ENCODE results near the gene UBE3D. TPM values are rescaled to one million over a fixed set of nuclear protein-coding genes. Genes with fewer than 3 reads are reported as not detected.

The UBE3D gene
- total RNA-seq, 1 donor from 2014 or later, result 7.4 TPM

DNA sequence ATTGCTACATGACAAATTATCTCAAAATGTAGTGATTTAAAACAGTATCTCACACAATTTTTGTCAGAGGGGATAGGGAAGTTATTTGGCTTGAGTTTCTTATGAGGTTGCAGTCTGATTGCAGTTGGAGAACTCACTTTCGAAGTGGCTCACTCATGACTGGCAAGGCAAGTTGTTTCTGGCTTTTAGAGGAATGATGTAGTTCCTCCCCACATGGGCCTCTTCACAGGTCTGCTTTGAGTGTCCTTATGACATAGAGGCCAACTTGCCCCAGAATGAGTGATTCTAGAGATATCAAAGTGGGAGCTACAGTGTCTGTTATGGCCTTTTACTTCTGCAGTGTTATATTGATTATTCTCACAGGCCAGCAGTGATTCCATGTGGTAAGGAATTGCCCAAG is 8.0 kb upstream of the UBE3D start:
- TF ChIP-seq CTCF (IDR thresholded peaks at IDR 0.05; ENCODE audit: insufficient read depth, low read depth, low read length) (no peak), EZH2 (IDR thresholded peaks at IDR 0.05; ENCODE audit: insufficient read depth, low read length) (no peak)
- no peak for DNase-seq (ENCODE audit: low read depth)
- Histone ChIP-seq H3K4me2 (ENCODE audit: low read length) (no peak overlapping the region), H4K20me1 (ENCODE audit: insufficient read depth, low read length) (peaks cover 13% of the 10 kb centered on the region), H3K4me3 (ENCODE audit: insufficient read depth, low read depth, low read length) (no peak overlapping the region), H2AFZ (ENCODE audit: low read depth, low read length) (no peak overlapping the region), H3K9me3 (ENCODE audit: insufficient read depth, low read depth, low read length) (no peaks in the 10 kb centered on the region), H3K27me3 (ENCODE audit: insufficient read depth, low read length) (no peaks in the 10 kb centered on the region), H3K27ac (ENCODE audit: low read depth, low read length) (no peak overlapping the region), H3K79me2 (ENCODE audit: insufficient read depth, low read length) (peaks cover 59% of the 10 kb centered on the region), H3K4me1 (ENCODE audit: insufficient read depth, low read length) (no peaks in the 10 kb centered on the region), H3K9ac (ENCODE audit: low read length) (no peak overlapping the region), H3K36me3 (ENCODE audit: insufficient read depth, low read length) (no peaks in the 10 kb centered on the region)
- Mint-ChIP-seq H3K27me3 (ENCODE audit: low read depth, unreplicated experiment) (no peaks in the 10 kb centered on the region), H3K27ac (ENCODE audit: unreplicated experiment) (no peak overlapping the region), H3K36me3 (ENCODE audit: low read depth, unreplicated experiment) (no peaks in the 10 kb centered on the region), H3K9me3 (ENCODE audit: unreplicated experiment) (no peaks in the 10 kb centered on the region), H3K4me1 (ENCODE audit: low read depth, unreplicated experiment) (peaks cover 1% of the 10 kb centered on the region), H3K4me3 (ENCODE audit: unreplicated experiment) (no peak overlapping the region)
- no peak for FAIRE-seq

DNA sequence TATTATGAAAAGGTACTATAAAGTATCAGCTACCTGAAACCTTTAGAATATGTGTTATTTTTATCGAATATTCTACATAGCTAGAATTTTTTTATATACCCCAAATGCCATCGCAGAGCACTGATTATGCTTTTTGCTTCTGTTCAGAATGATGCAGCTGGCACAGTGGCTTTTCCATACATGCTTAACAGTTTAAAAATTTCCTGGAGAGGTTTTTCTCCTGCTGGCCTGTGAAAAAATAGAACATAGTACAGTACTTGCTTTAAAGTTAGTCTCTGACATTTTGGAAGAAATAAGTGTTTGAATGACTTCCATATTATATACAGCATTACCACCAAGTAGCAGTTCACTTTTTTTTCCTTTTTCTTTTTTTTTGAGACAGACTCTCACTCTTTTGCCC is 7.1 kb upstream of the UBE3D start:
- Histone ChIP-seq H3K27ac (ENCODE audit: low read depth, low read length) (no peak overlapping the region), H4K20me1 (ENCODE audit: insufficient read depth, low read length) (peaks cover 6% of the 10 kb centered on the region), H3K79me2 (ENCODE audit: insufficient read depth, low read length) (peaks cover 66% of the 10 kb centered on the region), H3K36me3 (ENCODE audit: insufficient read depth, low read length) (no peaks in the 10 kb centered on the region), H3K27me3 (ENCODE audit: insufficient read depth, low read length) (no peaks in the 10 kb centered on the region), H3K9ac (ENCODE audit: low read length) (no peak overlapping the region), H3K4me3 (ENCODE audit: insufficient read depth, low read depth, low read length) (no peak overlapping the region), H3K9me3 (ENCODE audit: insufficient read depth, low read depth, low read length) (no peaks in the 10 kb centered on the region), H3K4me1 (ENCODE audit: insufficient read depth, low read length) (peaks cover 4% of the 10 kb centered on the region), H2AFZ (ENCODE audit: low read depth, low read length) (no peak overlapping the region), H3K4me2 (ENCODE audit: low read length) (no peak overlapping the region)
- H3K4me3 Mint-ChIP-seq (ENCODE audit: unreplicated experiment), result no peak overlapping the region
- H3K27me3 Mint-ChIP-seq (ENCODE audit: low read depth, unreplicated experiment), result no peaks in the 10 kb centered on the region
- no peak for TF ChIP-seq CTCF (IDR thresholded peaks at IDR 0.05; ENCODE audit: insufficient read depth, low read depth, low read length)
- no peak for TF ChIP-seq EZH2 (IDR thresholded peaks at IDR 0.05; ENCODE audit: insufficient read depth, low read length)
- DNase-seq (ENCODE audit: low read depth) (no peak), FAIRE-seq (no peak)
- no peak overlapping the region for H3K27ac Mint-ChIP-seq (ENCODE audit: unreplicated experiment)
- no peaks in the 10 kb centered on the region for H3K9me3 Mint-ChIP-seq (ENCODE audit: unreplicated experiment)
- H3K4me1 Mint-ChIP-seq (ENCODE audit: low read depth, unreplicated experiment), result peaks cover 1% of the 10 kb centered on the region
- no peaks in the 10 kb centered on the region for H3K36me3 Mint-ChIP-seq (ENCODE audit: low read depth, unreplicated experiment)

DNA sequence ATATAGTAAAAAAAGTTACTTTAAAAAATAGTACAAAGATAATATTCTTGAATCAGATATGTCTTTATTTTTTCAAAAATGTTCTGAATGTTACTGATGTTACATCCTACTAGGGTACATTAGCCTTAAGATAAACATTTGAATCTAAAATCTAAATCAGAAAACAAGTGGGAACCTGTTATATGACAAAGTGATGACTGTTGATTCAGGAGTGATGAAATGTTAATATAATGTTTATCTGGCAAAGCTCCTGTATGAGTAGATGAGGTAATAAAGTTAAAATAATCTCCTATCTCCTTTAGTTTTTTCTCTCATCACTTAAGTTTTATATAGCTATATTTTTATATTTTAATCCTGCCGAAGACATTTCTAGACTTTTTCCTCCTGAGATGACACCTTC is 6.1 kb upstream of the UBE3D start:
- Histone ChIP-seq H3K79me2 (ENCODE audit: insufficient read depth, low read length) (peaks cover 61% of the 10 kb centered on the region), H3K9me3 (ENCODE audit: insufficient read depth, low read depth, low read length) (no peaks in the 10 kb centered on the region), H3K4me1 (ENCODE audit: insufficient read depth, low read length) (peaks cover 4% of the 10 kb centered on the region), H3K36me3 (ENCODE audit: insufficient read depth, low read length) (no peaks in the 10 kb centered on the region), H2AFZ (ENCODE audit: low read depth, low read length) (no peak overlapping the region), H3K27me3 (ENCODE audit: insufficient read depth, low read length) (no peaks in the 10 kb centered on the region), H3K4me2 (ENCODE audit: low read length) (no peak overlapping the region), H3K27ac (ENCODE audit: low read depth, low read length) (no peak overlapping the region), H3K4me3 (ENCODE audit: insufficient read depth, low read depth, low read length) (no peak overlapping the region), H4K20me1 (ENCODE audit: insufficient read depth, low read length) (peaks cover 6% of the 10 kb centered on the region), H3K9ac (ENCODE audit: low read length) (no peak overlapping the region)
- no peaks in the 10 kb centered on the region for H3K27me3 Mint-ChIP-seq (ENCODE audit: low read depth, unreplicated experiment)
- H3K27ac Mint-ChIP-seq (ENCODE audit: unreplicated experiment), result peak overlapping the region; percentile 7
- DNase-seq (ENCODE audit: low read depth), result no peak
- no peak for FAIRE-seq
- no peak overlapping the region for H3K4me3 Mint-ChIP-seq (ENCODE audit: unreplicated experiment)
- no peak for TF ChIP-seq EZH2 (IDR thresholded peaks at IDR 0.05; ENCODE audit: insufficient read depth, low read length)
- no peak for TF ChIP-seq CTCF (IDR thresholded peaks at IDR 0.05; ENCODE audit: insufficient read depth, low read depth, low read length)
- no peaks in the 10 kb centered on the region for H3K36me3 Mint-ChIP-seq (ENCODE audit: low read depth, unreplicated experiment)
- peaks cover 1% of the 10 kb centered on the region for H3K4me1 Mint-ChIP-seq (ENCODE audit: low read depth, unreplicated experiment)
- no peaks in the 10 kb centered on the region for H3K9me3 Mint-ChIP-seq (ENCODE audit: unreplicated experiment)
